CD4-positive, alpha-beta memory T cell (primary cell): ENCODE data around the gene CCDC158. TPM values are rescaled to one million over a fixed set of nuclear protein-coding genes. Genes with fewer than 3 reads are reported as not detected.

Source experiments
- CTCF ChIA-PET: fragments of 350-600 bp; sonication (Branson Sonifier 250); formaldehyde crosslinking; loops from one replicate; lab custom pipeline; 2021; ENCODE audit warnings: inconsistent platforms; ENCODE audit not compliant: partially characterized antibody; lab: Charles Lee
- POLR2A ChIA-PET: fragments of 350-600 bp; sonication (Branson Sonifier 250); formaldehyde crosslinking; loops from one replicate; lab custom pipeline; 2021; ENCODE audit not compliant: partially characterized antibody; lab: Charles Lee
- DNase-seq, 5 donors: peaks; one replicate each; pipeline versions ENCODE4 v3.0.0 to v3.0.0-alpha.2; 2020 to 2022; ENCODE audit warnings: mixed read lengths in 1 of 5
- H3K27ac ChIP-seq: one replicate; pipeline ENCODE4 v1.7.0; 2013; ENCODE audit warnings: low read depth, low read length
- H3K27me3 ChIP-seq: 2 replicates; pipeline ENCODE4 v1.7.0; 2013; ENCODE audit warnings: mild to moderate bottlenecking, low read length, moderate library complexity; ENCODE audit not compliant: insufficient read depth
- H3K36me3 ChIP-seq: 2 replicates; pipeline ENCODE4 v1.7.0; 2013; ENCODE audit warnings: mild to moderate bottlenecking, low read length, moderate library complexity; ENCODE audit not compliant: insufficient read depth
- H3K4me1 ChIP-seq: 2 replicates; pipeline ENCODE4 v1.7.0; 2013; ENCODE audit warnings: mild to moderate bottlenecking, low read length, moderate library complexity; ENCODE audit not compliant: insufficient read depth
- H3K4me3 ChIP-seq, 2 donors: one replicate each; pipeline ENCODE4 v1.7.0; 2013; ENCODE audit warnings: low read length in 2 of 2, mild to moderate bottlenecking in 1 of 2
- H3K9me3 ChIP-seq, 2 donors: one replicate each; pipeline ENCODE4 v1.7.0; 2013; ENCODE audit warnings: low read length in 2 of 2, control low read depth in 1 of 2; ENCODE audit not compliant: control insufficient read depth in 1 of 2
- H3K27ac Mint-ChIP-seq, 7 donors: one replicate each; pipeline ENCODE4 v1.8.0; 2020 to 2021; ENCODE audit warnings: mixed read lengths in 7 of 7, mild to moderate bottlenecking in 6 of 7, inconsistent platforms in 3 of 7, moderate library complexity in 3 of 7
- H3K27me3 Mint-ChIP-seq, 2 donors: one replicate each; pipeline ENCODE4 v1.8.0; 2020 to 2021; ENCODE audit warnings: mixed read lengths in 2 of 2
- H3K36me3 Mint-ChIP-seq, 2 donors: one replicate each; pipeline ENCODE4 v1.8.0; 2020 to 2021; ENCODE audit warnings: mixed read lengths in 2 of 2, inconsistent platforms in 1 of 2, mild to moderate bottlenecking in 1 of 2
- H3K4me1 Mint-ChIP-seq, 4 donors: one replicate each; pipeline ENCODE4 v1.8.0; 2020 to 2021; ENCODE audit warnings: mixed read lengths in 4 of 4, mild to moderate bottlenecking in 1 of 4
- H3K4me3 Mint-ChIP-seq, 8 donors: one replicate each; pipeline ENCODE4 v1.8.0; 2020 to 2021; ENCODE audit warnings: mixed read lengths in 8 of 8, mild to moderate bottlenecking in 7 of 8, moderate library complexity in 6 of 8, inconsistent platforms in 3 of 8
- H3K9me3 Mint-ChIP-seq, 8 donors: one replicate each; pipeline ENCODE4 v1.8.0; 2020 to 2021; ENCODE audit warnings: mixed read lengths in 8 of 8, mild to moderate bottlenecking in 5 of 8, inconsistent platforms in 3 of 8, moderate library complexity in 1 of 8
- intact Hi-C: fragments of 100-400 bp; cut with micrococcal nuclease; formaldehyde crosslinking; loops from one replicate; pipeline ENCODE4 v1.15.1; 2023
- polyA plus RNA-seq, 2 donors: library from polyadenylated mRNA; unstranded; fragments of 300-500 nt; fragmentation: Illumina TruSeq; gene quantifications; one replicate each; pipeline ENCODE4 v1.2.3, GENCODE V29; 2021
- total RNA-seq, 2 experiments: library from RNA; stranded (reverse); gene quantifications; one replicate each; pipeline ENCODE4 v1.2.3, GENCODE V29; 2021

CCDC158 gene
- total and polyA plus RNA-seq, 4 experiments from 2014 or later: not detected

DNA sequence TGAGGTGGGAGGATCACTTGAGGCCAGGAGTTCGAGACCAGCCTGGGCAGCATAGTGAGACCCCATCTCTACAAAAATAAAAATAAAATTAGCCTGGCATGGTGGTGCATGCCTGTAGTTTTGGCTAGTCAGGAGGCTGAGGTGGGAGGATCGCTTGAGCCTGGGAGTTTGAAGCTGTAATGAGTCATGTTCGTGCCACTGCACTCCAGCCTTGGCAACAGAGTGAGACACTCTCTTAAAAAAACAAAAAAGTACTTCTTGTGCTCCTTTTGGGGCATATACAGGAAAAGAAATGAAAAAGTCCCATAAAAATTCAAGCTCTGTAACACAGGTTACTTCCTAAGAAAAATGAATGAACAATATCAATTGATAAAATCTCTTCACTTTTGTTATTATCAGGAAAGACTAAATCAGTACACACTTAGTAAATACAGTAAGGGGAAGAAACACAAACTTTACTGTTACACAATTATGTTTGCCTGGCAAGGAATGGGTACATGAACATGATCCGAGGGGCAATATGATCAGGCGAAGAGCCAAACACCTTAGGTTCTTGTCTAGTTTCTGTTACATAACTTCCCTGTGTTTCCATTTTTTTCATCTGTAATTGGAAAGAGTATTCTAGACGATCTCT is 46.9 kb downstream of the CCDC158 start:
- Mint-ChIP-seq H3K27ac (no peak overlapping the region), H3K36me3 (no peaks in the 10 kb centered on the region), H3K4me1 (peaks cover 0 to 3% (median under 1%) of the 10 kb centered on the region in 4 donors), H3K27me3 (peaks cover 0 to 7% of the 10 kb centered on the region in 2 donors), H3K9me3 (no peaks in the 10 kb centered on the region), H3K4me3 (no peak overlapping the region)
- Histone ChIP-seq H3K4me1 (no peaks in the 10 kb centered on the region), H3K27ac (no peak overlapping the region), H3K9me3 (no peaks in the 10 kb centered on the region), H3K36me3 (no peaks in the 10 kb centered on the region), H3K27me3 (no peaks in the 10 kb centered on the region), H3K4me3 (no peak overlapping the region)
- intact Hi-C loops: loop anchor here (10.0 kb wide), 1 partner anchor 69 kb away; the partner anchor contains the start of gene STBD1
- ChIA-PET POLR2A (no interaction called here), CTCF (interaction anchor here (1.2 to 9.8 kb wide), 5 partner anchors 10 to 193 kb away, joined by 4 to 305 read pairs (median 66); partner anchors contain the start of genes FAM47E and STBD1)
- DNase-seq: no peak

GRCh38 chr4:76366737-76367136 is 54.2 kb downstream of the CCDC158 start:
- no peak overlapping the region for H3K4me3 Mint-ChIP-seq

DNA sequence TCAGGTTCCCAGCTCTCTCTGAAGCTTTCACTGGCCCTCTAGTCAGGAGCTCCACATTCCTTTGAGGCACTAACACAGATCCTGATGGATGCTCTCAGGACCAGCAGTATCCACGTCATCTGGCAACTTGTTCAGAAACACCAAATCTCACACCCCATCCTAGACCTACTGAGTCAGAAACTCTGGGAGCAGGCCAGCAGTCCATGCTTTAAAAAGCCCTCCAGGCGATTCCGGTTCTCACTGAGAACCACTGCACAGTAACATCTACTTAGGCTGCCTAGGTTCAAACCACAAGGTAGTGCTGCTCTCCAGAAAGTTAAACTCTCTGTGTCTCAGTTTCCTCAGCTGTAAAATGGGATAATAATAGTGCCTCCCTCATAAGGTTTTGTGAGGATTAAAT is 55.3 kb downstream of the CCDC158 start:
- H3K9me3 ChIP-seq: no peaks in the 10 kb centered on the region
- CTCF ChIA-PET: no interaction called here
- H3K27me3 Mint-ChIP-seq: peaks cover 14 to 15% of the 10 kb centered on the region in 2 donors

More at GRCh38 chr4:76366737-76367136, 54.2 kb downstream of the CCDC158 start:
- H3K27ac Mint-ChIP-seq: no peak overlapping the region
- intact Hi-C loops: no loop called here
- peaks cover 14 to 15% of the 10 kb centered on the region in 2 donors for H3K27me3 Mint-ChIP-seq
- no peaks in the 10 kb centered on the region for H3K27me3 ChIP-seq
- no peaks in the 10 kb centered on the region for H3K36me3 Mint-ChIP-seq
- no peak overlapping the region for H3K27ac ChIP-seq
- CTCF ChIA-PET: interaction anchor here (1.0 to 3.2 kb wide), 2 partner anchors 11 to 187 kb away, joined by 4 to 17 read pairs; no protein-coding TSS in a partner anchor
- no peak overlapping the region for H3K4me3 ChIP-seq
- H3K4me1 Mint-ChIP-seq: no peaks in the 10 kb centered on the region
- no peak for DNase-seq
- no peaks in the 10 kb centered on the region for H3K4me1 ChIP-seq
- H3K9me3 Mint-ChIP-seq: no peaks in the 10 kb centered on the region
- POLR2A ChIA-PET: no interaction called here
- no peaks in the 10 kb centered on the region for H3K9me3 ChIP-seq
- no peaks in the 10 kb centered on the region for H3K36me3 ChIP-seq

GRCh38 chr4:76364763-76365162 is 56.2 kb downstream of the CCDC158 start:
- H3K4me3 Mint-ChIP-seq: no peak overlapping the region
- ChIA-PET CTCF (no interaction called here), POLR2A (no interaction called here)
- Histone ChIP-seq H3K36me3 (no peaks in the 10 kb centered on the region), H3K27me3 (no peaks in the 10 kb centered on the region), H3K27ac (no peak overlapping the region), H3K9me3 (no peaks in the 10 kb centered on the region), H3K4me3 (no peak overlapping the region), H3K4me1 (no peaks in the 10 kb centered on the region)
- intact Hi-C loops: no loop called here
- DNase-seq: no peak
- peaks cover 2 to 13% (median 7%) of the 10 kb centered on the region in 8 donors for H3K9me3 Mint-ChIP-seq
- H3K36me3 Mint-ChIP-seq: peaks cover 0 to 1% of the 10 kb centered on the region in 2 donors
- peaks cover 14 to 15% of the 10 kb centered on the region in 2 donors for H3K27me3 Mint-ChIP-seq
- no peaks in the 10 kb centered on the region for H3K4me1 Mint-ChIP-seq
- no peak overlapping the region for H3K27ac Mint-ChIP-seq

More for the DNA sequence above, 55.3 kb downstream of the CCDC158 start:
- H3K27ac ChIP-seq: no peak overlapping the region
- H3K4me1 Mint-ChIP-seq: no peaks in the 10 kb centered on the region
- H3K27me3 ChIP-seq: no peaks in the 10 kb centered on the region
- peaks cover 2 to 5% (median 4%) of the 10 kb centered on the region in 8 donors for H3K9me3 Mint-ChIP-seq
- intact Hi-C loops: no loop called here
- no peaks in the 10 kb centered on the region for H3K36me3 ChIP-seq
- H3K36me3 Mint-ChIP-seq: peaks cover 0 to 1% of the 10 kb centered on the region in 2 donors
- POLR2A ChIA-PET: no interaction called here
- H3K4me1 ChIP-seq: no peaks in the 10 kb centered on the region
- DNase-seq: no peak
- no peak overlapping the region for H3K4me3 Mint-ChIP-seq
- H3K4me3 ChIP-seq: no peak overlapping the region
- H3K27ac Mint-ChIP-seq: no peak overlapping the region

GRCh38 chr4:76363556-76364290 is 57.2 kb downstream of the CCDC158 start:
- no peaks in the 10 kb centered on the region for H3K4me1 Mint-ChIP-seq
- ChIA-PET CTCF (interaction anchor here (1.0 to 2.3 kb wide), 2 partner anchors 9 to 14 kb away, joined by 3 to 9 read pairs; no protein-coding TSS in a partner anchor), POLR2A (no interaction called here)
- H3K9me3 Mint-ChIP-seq: peaks cover 2 to 22% (median 17%) of the 10 kb centered on the region in 8 donors
- H3K27ac Mint-ChIP-seq: no peak overlapping the region
- no peaks in the 10 kb centered on the region for H3K9me3 ChIP-seq
- H3K4me3 Mint-ChIP-seq: no peak overlapping the region
- H3K4me3 ChIP-seq: no peak overlapping the region
- intact Hi-C loops: no loop called here
- no peak overlapping the region for H3K27ac ChIP-seq
- DNase-seq: no peak
- H3K27me3 Mint-ChIP-seq: peaks cover 14 to 15% of the 10 kb centered on the region in 2 donors
- peaks cover 5 to 7% of the 10 kb centered on the region in 2 donors for H3K36me3 Mint-ChIP-seq
- H3K36me3 ChIP-seq: no peaks in the 10 kb centered on the region
- H3K27me3 ChIP-seq: no peaks in the 10 kb centered on the region
- no peaks in the 10 kb centered on the region for H3K4me1 ChIP-seq

DNA sequence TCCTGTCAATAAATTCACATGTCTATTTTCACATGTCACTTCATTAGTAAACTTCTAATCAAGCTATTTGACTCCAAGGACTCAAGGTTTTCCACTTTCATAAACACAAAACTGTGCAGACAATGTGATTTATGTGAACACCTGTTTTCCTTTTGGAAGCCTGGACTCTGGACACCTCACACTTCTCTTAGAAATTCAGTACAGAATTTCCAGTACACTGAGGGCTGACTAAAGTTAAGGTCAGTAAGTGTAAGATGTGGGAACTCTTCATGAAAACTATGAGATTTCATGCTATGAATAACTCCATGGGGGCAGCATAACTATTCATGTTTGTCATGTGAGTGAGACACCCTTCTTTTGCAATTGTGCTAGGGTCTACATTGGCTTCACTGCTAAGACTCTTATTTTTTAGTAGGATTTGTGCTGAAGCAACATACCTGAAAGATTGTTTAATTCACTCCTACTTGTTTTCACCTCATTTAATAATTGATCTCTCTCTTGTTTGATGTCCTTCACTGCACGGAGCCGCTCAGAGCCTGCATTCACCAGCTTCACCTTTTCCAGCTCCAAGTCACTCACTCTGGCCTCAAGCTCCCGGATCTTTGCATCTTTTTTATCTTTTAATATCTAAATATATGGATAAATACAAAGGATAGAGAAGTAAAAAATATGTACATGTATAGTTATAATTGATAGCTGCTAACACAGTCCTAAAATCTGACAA is 59.1 kb downstream of the CCDC158 start:
- Histone ChIP-seq H3K27ac (no peak overlapping the region), H3K9me3 (no peaks in the 10 kb centered on the region), H3K36me3 (no peaks in the 10 kb centered on the region), H3K4me3 (no peak overlapping the region), H3K27me3 (no peaks in the 10 kb centered on the region), H3K4me1 (no peaks in the 10 kb centered on the region)
- intact Hi-C loops: no loop called here
- peaks cover 7 to 10% of the 10 kb centered on the region in 2 donors for H3K27me3 Mint-ChIP-seq
- CTCF ChIA-PET: interaction anchor here (2.3 kb wide), 1 partner anchor 15 kb away, joined by 9 read pairs; no protein-coding TSS in a partner anchor
- no peak overlapping the region for H3K4me3 Mint-ChIP-seq
- POLR2A ChIA-PET: no interaction called here
- H3K36me3 Mint-ChIP-seq: peaks cover 10 to 14% of the 10 kb centered on the region in 2 donors
- no peak for DNase-seq
- no peak overlapping the region for H3K27ac Mint-ChIP-seq
- H3K4me1 Mint-ChIP-seq: no peaks in the 10 kb centered on the region
- peaks cover 6 to 39% (median 30%) of the 10 kb centered on the region in 8 donors for H3K9me3 Mint-ChIP-seq
